Suprapubic skin (tissue), 4 donors: ENCODE measurements around the gene CLIP4. TPM values are rescaled to one million over a fixed set of nuclear protein-coding genes. Genes with fewer than 3 reads are reported as not detected.

Experiments used
- DNase-seq, 2 donors: peaks; one replicate each; pipeline ENCODE4 v3.0.0-alpha.2; 2019; ENCODE audit warnings: low spot score in 2 of 2
- H3K27ac ChIP-seq: fragments of 200-600 bp; sonication (generic); one replicate; pipeline ENCODE4 v1.5.1; 2019
- H3K27me3 ChIP-seq: fragments of 200-600 bp; sonication (generic); one replicate; pipeline ENCODE4 v1.5.1; 2019
- H3K36me3 ChIP-seq: fragments of 200-600 bp; sonication (generic); one replicate; pipeline ENCODE4 v1.5.1; 2019
- H3K4me1 ChIP-seq: fragments of 200-600 bp; sonication (generic); one replicate; pipeline ENCODE4 v1.5.1; 2019
- H3K4me3 ChIP-seq: fragments of 200-600 bp; sonication (generic); one replicate; pipeline ENCODE4 v1.5.1; 2019; ENCODE audit warnings: mild to moderate bottlenecking
- H3K9me3 ChIP-seq: fragments of 200-600 bp; sonication (generic); one replicate; pipeline ENCODE4 v1.5.1; 2019
- EP300 ChIP-seq: sonication (generic); formaldehyde crosslinking; IDR thresholded peaks from one replicate; pipeline ENCODE4 v1.6.1; 2017; ENCODE audit warnings: antibody characterized with exemption
- POLR2A ChIP-seq, 2 donors: fragments of 450-650 bp; IDR thresholded peaks; one replicate each; pipeline ENCODE4 v1.6.1; 2017; ENCODE audit warnings: antibody characterized with exemption in 2 of 2, mild to moderate bottlenecking in 2 of 2, moderate library complexity in 2 of 2
- POLR2AphosphoS5 ChIP-seq, 3 donors: sonication (generic); formaldehyde crosslinking; IDR thresholded peaks; one replicate each; pipeline ENCODE4 v1.6.1; 2017; ENCODE audit warnings: antibody characterized with exemption in 3 of 3
- WGBS: methylation state at CpG from one replicate; pipeline ENCODE4 v1.1.5; 2018; 5-methylcytosine and 5-hydroxymethylcytosine counted together
- total RNA-seq, 4 donors: library from RNA; depleted of rRNA; stranded (reverse); fragments of >200 nt; gene quantifications; one replicate each; pipeline ENCODE4 v1.1.0, GENCODE V29; 2016
- TF ChIP-seq, protein P1 (sequence below), 2 donors: fragments of 200-600 bp in 1 of 2; fragments of 450-650 bp in 1 of 2; sonication (generic) in 1 of 2; IDR thresholded peaks; one replicate each; pipeline ENCODE4 v1.5.1; 2016 to 2019; ENCODE audit warnings: antibody characterized with exemption in 2 of 2, mild to moderate bottlenecking in 1 of 2, moderate library complexity in 1 of 2

Gene CLIP4
- total RNA-seq, 4 donors from 2014 or later: 61.9 to 173 (median 67.4) TPM

DNA sequence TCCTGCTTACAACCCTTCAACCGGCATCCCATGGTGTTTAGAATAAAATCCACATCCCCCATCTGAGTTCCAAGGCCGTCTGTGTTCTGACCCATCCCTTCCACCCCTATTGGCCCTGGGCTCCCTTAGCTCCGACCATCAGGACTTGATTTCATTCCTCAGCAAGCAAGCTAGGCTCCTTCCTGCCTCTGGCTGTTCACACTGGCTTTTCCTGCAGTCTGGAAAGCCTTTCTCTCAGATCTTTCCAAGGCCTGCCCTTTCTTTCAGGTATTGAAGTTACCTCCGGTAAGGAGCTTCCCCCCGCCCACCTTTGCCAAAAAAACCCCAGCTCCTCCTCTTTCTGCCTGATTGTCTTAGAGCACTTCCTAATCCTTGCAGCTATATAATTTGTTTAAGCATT, 86.8 kb downstream of the CLIP4 start:
- Histone ChIP-seq H3K4me3 (no peak overlapping the region), H3K27me3 (no peaks in the 10 kb centered on the region), H3K27ac (no peak overlapping the region), H3K4me1 (peaks cover 4% of the 10 kb centered on the region), H3K9me3 (no peaks in the 10 kb centered on the region), H3K36me3 (peaks cover 3% of the 10 kb centered on the region)
- TF ChIP-seq, protein P1, sequence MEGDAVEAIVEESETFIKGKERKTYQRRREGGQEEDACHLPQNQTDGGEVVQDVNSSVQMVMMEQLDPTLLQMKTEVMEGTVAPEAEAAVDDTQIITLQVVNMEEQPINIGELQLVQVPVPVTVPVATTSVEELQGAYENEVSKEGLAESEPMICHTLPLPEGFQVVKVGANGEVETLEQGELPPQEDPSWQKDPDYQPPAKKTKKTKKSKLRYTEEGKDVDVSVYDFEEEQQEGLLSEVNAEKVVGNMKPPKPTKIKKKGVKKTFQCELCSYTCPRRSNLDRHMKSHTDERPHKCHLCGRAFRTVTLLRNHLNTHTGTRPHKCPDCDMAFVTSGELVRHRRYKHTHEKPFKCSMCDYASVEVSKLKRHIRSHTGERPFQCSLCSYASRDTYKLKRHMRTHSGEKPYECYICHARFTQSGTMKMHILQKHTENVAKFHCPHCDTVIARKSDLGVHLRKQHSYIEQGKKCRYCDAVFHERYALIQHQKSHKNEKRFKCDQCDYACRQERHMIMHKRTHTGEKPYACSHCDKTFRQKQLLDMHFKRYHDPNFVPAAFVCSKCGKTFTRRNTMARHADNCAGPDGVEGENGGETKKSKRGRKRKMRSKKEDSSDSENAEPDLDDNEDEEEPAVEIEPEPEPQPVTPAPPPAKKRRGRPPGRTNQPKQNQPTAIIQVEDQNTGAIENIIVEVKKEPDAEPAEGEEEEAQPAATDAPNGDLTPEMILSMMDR (IDR thresholded peaks at IDR 0.05): no peak
- no peak for TF ChIP-seq EP300
- TF ChIP-seq POLR2AphosphoS5 (IDR thresholded peaks at IDR 0.05): no peak
- TF ChIP-seq POLR2A (IDR thresholded peaks at IDR 0.05): no peak
- 60% methylated on average over 5 of the region's 5 CpGs for WGBS
- DNase-seq: no peak

- DNase-seq: no peak
- Histone ChIP-seq H3K4me1 (peaks cover 5% of the 10 kb centered on the region), H3K27ac (no peak overlapping the region), H3K36me3 (peaks cover 3% of the 10 kb centered on the region), H3K4me3 (no peak overlapping the region), H3K9me3 (no peaks in the 10 kb centered on the region), H3K27me3 (no peaks in the 10 kb centered on the region)
- TF ChIP-seq, protein P1 (IDR thresholded peaks at IDR 0.05): no peak
- WGBS: 89% methylated on average over 5 of the region's 5 CpGs
These were observed 87.7 kb downstream of the CLIP4 start for GRCh38 chr2:29202819-29203495.

DNA sequence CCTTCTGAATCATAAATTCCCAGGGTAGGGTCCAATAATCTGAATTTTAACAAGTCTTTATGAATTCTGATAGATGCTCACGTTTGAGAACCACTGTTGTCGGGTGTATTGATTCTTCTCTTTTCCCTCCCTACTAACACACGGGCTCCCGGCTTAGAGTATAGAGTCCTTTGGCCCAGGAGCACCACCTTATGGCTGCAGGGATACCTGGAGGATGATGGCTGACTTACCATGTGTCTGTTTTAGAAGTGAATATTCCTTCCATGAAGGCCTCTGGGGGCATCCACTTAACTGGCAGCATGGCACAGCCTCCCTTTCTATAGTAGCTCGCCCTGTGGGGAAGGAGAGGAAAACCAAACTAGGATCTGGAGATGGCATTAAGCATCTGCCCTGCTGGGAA, 91.7 kb downstream of the CLIP4 start:
- DNase-seq: no peak
- TF ChIP-seq POLR2A (IDR thresholded peaks at IDR 0.05): no peak
- no peak for TF ChIP-seq POLR2AphosphoS5 (IDR thresholded peaks at IDR 0.05)
- no peak for TF ChIP-seq EP300
- TF ChIP-seq, protein P1 (IDR thresholded peaks at IDR 0.05): no peak
- WGBS: 78% methylated on average over 5 of the region's 5 CpGs

GRCh38 chr2:29207352-29208148, 92.3 kb downstream of the CLIP4 start:
- DNase-seq: no peak
- TF ChIP-seq POLR2AphosphoS5 (IDR thresholded peaks at IDR 0.05) (no peak), EP300 (no peak), POLR2A (IDR thresholded peaks at IDR 0.05) (no peak)
- TF ChIP-seq, protein P1 (IDR thresholded peaks at IDR 0.05): no peak
- H3K27me3 ChIP-seq: no peaks in the 10 kb centered on the region
- 66% methylated on average over 3 of the region's 3 CpGs for WGBS
- peaks cover 5% of the 10 kb centered on the region for H3K4me1 ChIP-seq
- H3K27ac ChIP-seq: no peak overlapping the region
- H3K36me3 ChIP-seq: no peaks in the 10 kb centered on the region
- H3K4me3 ChIP-seq: no peak overlapping the region
- H3K9me3 ChIP-seq: no peaks in the 10 kb centered on the region

More for the DNA sequence above, 91.7 kb downstream of the CLIP4 start:
- Histone ChIP-seq H3K9me3 (no peaks in the 10 kb centered on the region), H3K4me3 (no peak overlapping the region), H3K4me1 (peaks cover 5% of the 10 kb centered on the region), H3K36me3 (no peaks in the 10 kb centered on the region), H3K27me3 (no peaks in the 10 kb centered on the region), H3K27ac (no peak overlapping the region)

DNA sequence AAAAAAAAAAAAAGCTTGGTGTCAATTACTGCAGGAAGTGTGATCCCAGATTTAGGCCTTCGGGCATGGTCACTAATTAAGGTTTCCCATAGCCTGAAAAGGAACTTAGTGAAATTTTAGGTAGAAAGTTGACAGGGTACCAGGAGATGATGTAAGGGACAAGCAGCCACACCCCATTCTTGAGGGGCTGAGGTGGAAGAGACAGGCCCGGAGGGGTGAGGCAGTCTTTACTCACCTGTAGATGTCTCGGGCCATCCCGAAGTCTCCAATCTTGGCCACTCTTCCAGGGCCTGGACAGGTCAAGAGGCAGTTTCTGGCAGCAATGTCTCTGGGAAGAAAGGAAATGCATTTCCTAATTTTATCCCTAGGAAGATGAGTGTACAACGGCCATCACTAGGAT, 94.3 kb downstream of the CLIP4 start:
- DNase-seq: no peak
- no peak for TF ChIP-seq POLR2AphosphoS5 (IDR thresholded peaks at IDR 0.05)
- TF ChIP-seq, protein P1 (IDR thresholded peaks at IDR 0.05): no peak
- no peak for TF ChIP-seq EP300
- TF ChIP-seq POLR2A (IDR thresholded peaks at IDR 0.05): no peak
- Histone ChIP-seq H3K36me3 (no peaks in the 10 kb centered on the region), H3K27me3 (no peaks in the 10 kb centered on the region), H3K4me3 (no peak overlapping the region), H3K27ac (no peak overlapping the region), H3K9me3 (no peaks in the 10 kb centered on the region), H3K4me1 (peaks cover 5% of the 10 kb centered on the region)
- WGBS: 86% methylated on average over 5 of the region's 5 CpGs
